ENCODE data around the gene KIF26A.

GRCh38 chr14:104181761-104182530 lies 43.6 kb downstream of the KIF26A start:
- TF ChIP-seq EP300 (IDR thresholded peaks at IDR 0.05) (no peak), CTCF (IDR thresholded peaks at IDR 0.05) (no peak)

Data from esophagus muscularis mucosa (tissue), 3 donors.